ENCODE measurements around the gene ARID3C.

The ARID3C gene

GRCh38 chr9:34575862-34576596 lies 52.8 kb downstream of the ARID3C start:
- no peak for DNase-seq

DNA sequence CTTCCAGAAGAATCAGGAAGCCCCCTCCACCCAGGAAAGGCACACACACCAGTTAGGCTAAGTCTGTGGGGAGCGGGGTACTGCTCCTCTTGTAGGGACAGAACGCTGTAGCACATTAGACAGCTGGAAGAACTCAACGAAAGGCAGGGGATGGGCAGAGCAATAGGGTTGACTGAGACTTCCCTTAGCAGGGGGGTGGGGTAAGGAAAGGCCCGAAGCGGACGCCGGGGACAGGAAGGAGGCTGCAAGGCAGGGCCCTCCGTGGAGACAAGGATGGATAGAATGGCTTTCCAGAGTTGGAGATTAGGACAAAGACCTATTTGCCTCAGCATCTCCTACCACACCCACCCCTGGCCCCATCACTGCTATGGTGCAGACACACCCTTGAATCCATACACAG lies 53.6 kb downstream of the ARID3C start:
- DNase-seq, result no peak

- DNase-seq, result no peak
Observed at GRCh38 chr9:34574571-34574970, 54.3 kb downstream of the ARID3C start.

DNA sequence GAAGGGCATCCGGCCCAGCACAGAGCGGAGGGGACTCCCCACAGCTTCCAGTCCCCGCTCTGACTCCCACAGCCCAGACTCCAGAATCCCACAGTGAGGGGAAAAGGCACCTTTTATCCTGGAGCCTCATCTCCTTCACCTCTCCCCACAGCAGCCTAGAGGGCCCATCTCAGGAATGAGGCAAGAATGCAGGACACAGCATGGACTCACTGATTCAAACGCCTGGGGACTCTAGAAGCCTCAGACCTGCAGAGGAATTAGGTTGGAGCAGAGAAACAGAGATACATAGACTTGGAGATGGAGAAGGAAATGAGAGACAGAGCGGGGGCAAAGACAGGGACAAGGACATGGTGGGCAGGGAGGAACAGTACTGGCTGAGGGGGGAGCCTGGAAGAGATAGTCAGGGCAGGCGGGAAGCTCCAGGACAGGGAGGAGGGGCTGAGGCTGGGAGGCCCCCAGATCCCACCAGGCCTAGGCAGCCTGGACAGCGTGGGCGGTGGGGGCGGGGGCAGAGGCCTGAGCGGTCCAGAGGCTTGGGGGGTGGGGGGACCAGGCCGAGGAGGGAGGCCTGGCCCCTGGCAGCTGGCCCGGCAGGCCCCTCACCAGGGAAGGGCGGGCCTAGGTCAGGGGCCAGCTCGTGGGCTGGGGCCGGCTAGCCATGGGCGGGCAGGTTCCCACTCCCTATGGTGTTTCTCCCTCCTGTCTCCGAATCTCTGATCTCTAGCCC lies 55.1 kb downstream of the ARID3C start:
- DNase-seq, result no peak

DNA sequence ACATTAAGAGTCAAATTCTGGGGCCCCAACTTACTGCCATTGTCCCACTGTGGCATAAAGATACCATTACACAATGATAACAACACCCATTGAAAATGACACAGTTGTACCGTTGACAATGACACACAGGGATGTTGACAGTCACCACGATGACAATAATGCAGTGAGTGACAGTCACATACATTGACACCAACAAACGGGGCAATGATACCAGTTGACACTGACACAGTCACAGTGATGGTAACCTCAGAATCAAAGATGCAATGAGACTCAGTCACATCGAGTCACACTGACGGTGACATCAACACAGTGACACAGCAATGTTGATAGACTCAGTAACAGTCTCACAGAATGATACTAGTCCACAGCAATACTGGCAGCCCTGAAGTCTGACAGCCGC lies 56.2 kb downstream of the ARID3C start:
- DNase-seq, result no peak

DNA sequence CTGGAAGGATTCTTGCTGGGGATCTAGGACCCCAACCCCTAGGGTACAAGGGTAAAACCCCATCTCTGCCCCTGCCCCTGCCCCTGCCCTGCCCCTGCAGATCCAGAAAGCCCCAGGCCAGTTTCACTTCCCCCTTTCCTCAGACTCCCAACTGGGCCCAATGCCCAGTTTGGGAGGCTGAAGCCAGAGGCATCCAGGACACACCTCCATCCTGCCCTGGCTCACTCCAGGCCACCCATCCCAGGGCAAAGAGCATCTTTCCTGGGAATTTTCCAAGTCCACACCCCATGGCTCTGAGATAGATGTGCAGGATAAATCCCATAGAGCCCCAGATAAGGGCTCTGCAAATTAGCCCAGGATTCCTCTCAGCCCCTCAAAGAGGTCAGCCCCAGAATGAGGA lies 56.8 kb downstream of the ARID3C start:
- DNase-seq, result no peak

- no peak for DNase-seq
Observed at GRCh38 chr9:34571481-34571810, 57.4 kb downstream of the ARID3C start.

Measured in amniotic stem cell (primary cell).